B cell (primary cell): Measurements from ENCODE around the gene P2RX6.

Experiments used
- EZH2 ChIP-seq: IDR thresholded peaks from 2 replicates; pipeline ENCODE4 v1.6.1; 2012; ENCODE audit warnings: borderline replicate concordance, low read depth, mild to moderate bottlenecking, moderate library complexity, low read length; ENCODE audit not compliant: insufficient read depth, poor library complexity, severe bottlenecking
- TF ChIP-seq, protein P1 (sequence below): fragments of 200-600 bp; IDR thresholded peaks from one replicate; pipeline ENCODE4 v1.8.0; 2022; ENCODE audit warnings: antibody characterized with exemption, mild to moderate bottlenecking

DNA sequence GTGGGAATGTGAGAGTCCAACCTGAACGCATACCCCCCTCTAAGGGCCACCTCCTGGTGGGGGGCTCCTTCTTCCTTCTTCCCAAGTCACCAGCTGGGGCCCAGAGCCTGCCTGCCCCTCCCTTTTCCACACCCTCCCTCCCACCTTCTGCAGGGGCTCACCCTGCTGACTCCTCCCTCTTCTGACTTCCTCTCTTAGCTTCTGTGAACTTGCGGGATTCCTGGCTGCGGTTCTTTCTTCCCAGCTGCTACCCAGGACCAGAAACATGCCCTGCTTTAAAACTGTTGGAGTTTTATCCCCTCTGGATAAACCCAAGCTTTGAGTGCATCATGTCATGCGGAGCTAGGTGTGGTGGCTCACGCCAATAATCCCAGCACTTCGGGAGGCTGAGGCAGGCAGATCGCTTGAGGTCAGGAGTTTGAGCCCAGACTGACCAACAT lies 40.9 kb downstream of the P2RX6 start:
- TF ChIP-seq, protein P1, sequence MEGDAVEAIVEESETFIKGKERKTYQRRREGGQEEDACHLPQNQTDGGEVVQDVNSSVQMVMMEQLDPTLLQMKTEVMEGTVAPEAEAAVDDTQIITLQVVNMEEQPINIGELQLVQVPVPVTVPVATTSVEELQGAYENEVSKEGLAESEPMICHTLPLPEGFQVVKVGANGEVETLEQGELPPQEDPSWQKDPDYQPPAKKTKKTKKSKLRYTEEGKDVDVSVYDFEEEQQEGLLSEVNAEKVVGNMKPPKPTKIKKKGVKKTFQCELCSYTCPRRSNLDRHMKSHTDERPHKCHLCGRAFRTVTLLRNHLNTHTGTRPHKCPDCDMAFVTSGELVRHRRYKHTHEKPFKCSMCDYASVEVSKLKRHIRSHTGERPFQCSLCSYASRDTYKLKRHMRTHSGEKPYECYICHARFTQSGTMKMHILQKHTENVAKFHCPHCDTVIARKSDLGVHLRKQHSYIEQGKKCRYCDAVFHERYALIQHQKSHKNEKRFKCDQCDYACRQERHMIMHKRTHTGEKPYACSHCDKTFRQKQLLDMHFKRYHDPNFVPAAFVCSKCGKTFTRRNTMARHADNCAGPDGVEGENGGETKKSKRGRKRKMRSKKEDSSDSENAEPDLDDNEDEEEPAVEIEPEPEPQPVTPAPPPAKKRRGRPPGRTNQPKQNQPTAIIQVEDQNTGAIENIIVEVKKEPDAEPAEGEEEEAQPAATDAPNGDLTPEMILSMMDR, result no peak
- no peak for TF ChIP-seq EZH2
